GM23338 (cell line): ENCODE data around the gene CEP135. TPM values are rescaled to one million over a fixed set of nuclear protein-coding genes. Genes with fewer than 3 reads are reported as not detected.
A peak's percentile ranks its signal among the peaks of the same experiment; 100 is the strongest.

Source experiments
- ATAC-seq: fragments of 200-7000 bp; cut with Tn5 transposase; 3 replicates; pipeline ENCODE4 v1.9.1; 2020
- DNase-seq: peaks from one replicate; pipeline ENCODE4 v3.0.0-alpha.2; 2015; ENCODE audit warnings: low spot score
- H2AFZ ChIP-seq: fragments of 200-600 bp; sonication (generic); 2 replicates; pipeline ENCODE4 v1.8.0; 2016; ENCODE audit warnings: antibody characterized with exemption, mild to moderate bottlenecking, moderate library complexity
- H3F3A ChIP-seq: fragments of 200-600 bp; sonication (generic); replicated peaks from 2 replicates; pipeline ENCODE4 v1.8.0; 2017; ENCODE audit warnings: antibody characterized with exemption, mixed run types, low read depth
- H3K27ac ChIP-seq: fragments of 200-600 bp; sonication (generic); 2 replicates; pipeline ENCODE4 v1.6.1; 2016; ENCODE audit warnings: low read depth
- H3K27me3 ChIP-seq: fragments of 200-600 bp; sonication (generic); 2 replicates; pipeline ENCODE4 v1.8.0; 2016; ENCODE audit warnings: mild to moderate bottlenecking, mixed run types, moderate library complexity; ENCODE audit not compliant: insufficient read depth
- H3K36me3 ChIP-seq: fragments of 200-600 bp; sonication (generic); 2 replicates; pipeline ENCODE4 v1.8.0; 2016; ENCODE audit warnings: mild to moderate bottlenecking; ENCODE audit not compliant: insufficient read depth
- H3K4me1 ChIP-seq: fragments of 200-600 bp; sonication (generic); 2 replicates; pipeline ENCODE4 v1.8.0; 2016; ENCODE audit warnings: mild to moderate bottlenecking, moderate library complexity; ENCODE audit not compliant: insufficient read depth
- H3K4me2 ChIP-seq: fragments of 200-600 bp; sonication (generic); 2 replicates; pipeline ENCODE4 v1.7.1; 2017; ENCODE audit warnings: mixed run types
- H3K4me3 ChIP-seq: fragments of 200-600 bp; sonication (generic); 2 replicates; pipeline ENCODE4 v1.6.1; 2016; ENCODE audit warnings: mixed run types
- H3K79me2 ChIP-seq: fragments of 200-600 bp; sonication (generic); replicated peaks from 2 replicates; pipeline ENCODE4 v1.8.0; 2017; ENCODE audit warnings: mild to moderate bottlenecking; ENCODE audit not compliant: insufficient read depth
- H3K9me2 ChIP-seq: fragments of 200-600 bp; sonication (generic); 2 replicates; pipeline ENCODE4 v1.8.0; 2017; ENCODE audit not compliant: insufficient read depth
- H4K20me1 ChIP-seq: fragments of 200-600 bp; sonication (generic); replicated peaks from 2 replicates; pipeline ENCODE4 v1.8.0; 2017; ENCODE audit warnings: mild to moderate bottlenecking; ENCODE audit not compliant: insufficient read depth
- H3K27ac Mint-ChIP-seq: 2 replicates; pipeline ENCODE4 v1.8.0; 2020; ENCODE audit warnings: inconsistent platforms, mild to moderate bottlenecking, moderate library complexity, mixed read lengths
- H3K27me3 Mint-ChIP-seq: 3 replicates; pipeline ENCODE4 v1.8.0; 2022; ENCODE audit warnings: low read depth, mild to moderate bottlenecking, moderate library complexity, mixed read lengths, inconsistent platforms; ENCODE audit not compliant: insufficient read depth, poor library complexity
- H3K36me3 Mint-ChIP-seq: 3 replicates; pipeline ENCODE4 v1.8.0; 2021; ENCODE audit warnings: low read depth, mild to moderate bottlenecking, inconsistent platforms, moderate library complexity, mixed read lengths
- H3K4me1 Mint-ChIP-seq: 3 replicates; pipeline ENCODE4 v1.8.0; 2020; ENCODE audit warnings: mild to moderate bottlenecking, inconsistent platforms, mixed read lengths
- H3K4me3 Mint-ChIP-seq: 3 replicates; pipeline ENCODE4 v1.8.0; 2021; ENCODE audit warnings: moderate library complexity, mild to moderate bottlenecking, inconsistent platforms, mixed read lengths
- H3K9me3 Mint-ChIP-seq: 3 replicates; pipeline ENCODE4 v1.8.0; 2020; ENCODE audit warnings: moderate library complexity, mild to moderate bottlenecking, inconsistent platforms, mixed read lengths
- CREB1 ChIP-seq: fragments of 250-450 bp; sonication (Bioruptor Pico); IDR thresholded peaks from 2 replicates; pipeline ENCODE4 v1.5.0; 2020; ENCODE audit warnings: low read depth, mild to moderate bottlenecking, moderate library complexity
- CTCF ChIP-seq, 2 experiments: fragments of 200-600 bp in 1 of 2; sonication (generic) in 1 of 2; conservative IDR thresholded peaks; 2 replicates each; pipeline versions ENCODE4 v1.5.1 to v1.6.1; 2016 to 2017; ENCODE audit warnings: antibody characterized with exemption in 2 of 2, low read depth in 2 of 2, mild to moderate bottlenecking in 2 of 2, moderate library complexity in 1 of 2
- EZH2phosphoT487 ChIP-seq: fragments of 200-600 bp; sonication (generic); IDR thresholded peaks from one replicate; pipeline ENCODE4 v1.8.1; 2018; ENCODE audit warnings: antibody characterized with exemption; ENCODE audit not compliant: unreplicated experiment
- JUNB ChIP-seq: IDR thresholded peaks from one replicate; pipeline ENCODE4 v1.6.1; 2016; ENCODE audit warnings: antibody characterized with exemption; ENCODE audit not compliant: unreplicated experiment
- NANOG ChIP-seq: IDR thresholded peaks from 2 replicates; pipeline ENCODE4 v1.6.1; 2016; ENCODE audit warnings: antibody characterized with exemption, borderline replicate concordance
- POLR2AphosphoS5 ChIP-seq: IDR thresholded peaks from 2 replicates; pipeline ENCODE4 v1.6.1; 2016; ENCODE audit warnings: antibody characterized with exemption, low read depth
- STAT1 ChIP-seq: IDR thresholded peaks from one replicate; pipeline ENCODE4 v1.6.1; 2016; ENCODE audit warnings: antibody characterized with exemption; ENCODE audit not compliant: unreplicated experiment
- ZNF114 ChIP-seq: fragments of 250-450 bp; sonication (Bioruptor Pico); IDR thresholded peaks from 2 replicates; pipeline ENCODE4 v1.5.0; 2020; ENCODE audit warnings: mild to moderate bottlenecking, moderate library complexity
- ZNF462 ChIP-seq: fragments of 250-450 bp; sonication (Bioruptor Pico); IDR thresholded peaks from 2 replicates; pipeline ENCODE4 v1.5.0; 2020; ENCODE audit warnings: mild to moderate bottlenecking, moderate library complexity
- polyA plus RNA-seq: library from polyadenylated mRNA; unstranded; fragments of >200 nt; fragmentation: Nextera tagmentation; extraction: Ambion mirVana; gene quantifications from 2 replicates; pipeline ENCODE4 v1.2.1, GENCODE V29; 2016
- total RNA-seq: library from RNA; depleted of rRNA; stranded (reverse); fragments of >200 nt; shearing (Covaris generic); gene quantifications from 2 replicates; pipeline ENCODE4 v1.2.3, GENCODE V29; 2014

Gene CEP135
- total and polyA plus RNA-seq, 2 experiments from 2014 or later: 11.8 to 15.7 TPM

GRCh38 chr4:55912249-55912648 lies 36.5 kb upstream of the CEP135 start (continued):
- TF ChIP-seq ZNF462 (no peak), STAT1 (no peak), JUNB (no peak), POLR2AphosphoS5 (no peak), CTCF (conservative IDR thresholded peaks at IDR 0.05; ENCODE audit: low read depth in 2 of 2) (no peak)

- DNase-seq: no peak
- Histone ChIP-seq H2AFZ (peak overlapping the region; percentile 53; the same call in 1 of the 2 replicates), H3K4me3 (no peak overlapping the region), H3K9me2 (0 out of 2 replicates have a peak, but pooled peaks cover 3% of the 10 kb centered on the region), H3K79me2 (no peaks in the 10 kb centered on the region), H3F3A (no peaks in the 10 kb centered on the region), H3K36me3 (no peaks in the 10 kb centered on the region), H3K4me2 (no peak overlapping the region), H3K27me3 (no peaks in the 10 kb centered on the region), H4K20me1 (no peaks in the 10 kb centered on the region), H3K4me1 (no peaks in the 10 kb centered on the region), H3K27ac (no peak overlapping the region)
- no peak for ATAC-seq
- peaks cover 8% of the 10 kb centered on the region; the same call in 2 of the 3 replicates for H3K4me1 Mint-ChIP-seq
- no peak overlapping the region for H3K27ac Mint-ChIP-seq
- H3K9me3 Mint-ChIP-seq: 0 out of 3 replicates have a peak, but pooled peaks cover 3% of the 10 kb centered on the region
- no peak for TF ChIP-seq CREB1 (CRISPR knock-in tag)
- TF ChIP-seq ZNF114: no peak
- TF ChIP-seq NANOG: no peak
- no peak for TF ChIP-seq EZH2phosphoT487
- H3K4me3 Mint-ChIP-seq: no peak overlapping the region
- no peaks in the 10 kb centered on the region; the same call in 2 of the 3 replicates for H3K36me3 Mint-ChIP-seq
- H3K27me3 Mint-ChIP-seq: peaks cover 6% of the 10 kb centered on the region
Measured at GRCh38 chr4:55920571-55920970, 28.2 kb upstream of the CEP135 start.
